ENCODE data around the gene NAT8L. TPM values are rescaled to one million over a fixed set of nuclear protein-coding genes. Genes with fewer than 3 reads are reported as not detected.

The NAT8L gene
- total and polyA plus RNA-seq, 2 donors (not counting 3 experiments of a cell fraction or from before 2014, with no cell fraction given) = 0.10 to 0.11 TPM

GRCh38 chr4:2079006-2079405, 19.9 kb downstream of the NAT8L start:
- CTCF ChIA-PET = no interaction called here
- TF ChIP-seq GATA2 (IDR thresholded peaks at IDR 0.05; ENCODE audit: insufficient read depth, insufficient read length, low read depth, low read length) (no peak), JUN (IDR thresholded peaks at IDR 0.05; ENCODE audit: borderline replicate concordance, insufficient read depth, insufficient read length, low read depth) (no peak), MAX (IDR thresholded peaks at IDR 0.05; ENCODE audit: insufficient read depth, insufficient read length) (no peak), POLR2A (IDR thresholded peaks at IDR 0.05; ENCODE audit: low read depth, low read length) (no peak)
- dilution Hi-C loops (cut with MboI; ENCODE audit: extremely low pct_ligation_motif_present, low sequenced_read_pairs) = no loop called here

GRCh38 chr4:2079926-2080325, 20.8 kb downstream of the NAT8L start:
- no peak for FAIRE-seq
- H2AFZ ChIP-seq (ENCODE audit: low read depth, low read length) = no peak overlapping the region
- H4K20me1 ChIP-seq (replicated peaks; ENCODE audit: control insufficient read depth, extremely low read depth, insufficient read depth, low read length) = no peaks in the 10 kb centered on the region
- H3K27ac ChIP-seq (ENCODE audit: insufficient read depth, low read depth, low read length) = no peak overlapping the region
- TF ChIP-seq POLR2AphosphoS5 (IDR thresholded peaks at IDR 0.05; ENCODE audit: insufficient read depth, low read depth, low read length) (no peak), FOS (IDR thresholded peaks at IDR 0.05; ENCODE audit: borderline replicate concordance, insufficient read depth, low read length) (no peak)
- H3K9ac ChIP-seq (replicated peaks; ENCODE audit: extremely low read depth, insufficient read depth, low read length) = no peak overlapping the region
- no peaks in the 10 kb centered on the region for H3K36me3 ChIP-seq (ENCODE audit: control insufficient read depth in 2 of 2, extremely low read depth in 1 of 2, insufficient read depth in 2 of 2, low read length in 2 of 2)
- intact Hi-C loops (cut with micrococcal nuclease) = no loop called here
- no peaks in the 10 kb centered on the region for H3K9me3 ChIP-seq (replicated peaks; ENCODE audit: control insufficient read depth, insufficient read depth, low read length)
- no peak overlapping the region for H3K4me3 ChIP-seq (replicated peaks in 1 of 3; ENCODE audit: insufficient read depth in 1 of 3, low read depth in 1 of 3, low read length in 3 of 3)
- no peak for DNase-seq (ENCODE audit: low read depth, low spot score)
- H3K4me1 ChIP-seq (ENCODE audit: control insufficient read depth, extremely low read depth, insufficient read depth, low read length) = no peaks in the 10 kb centered on the region
- CTCF ChIA-PET = no interaction called here
- no peaks in the 10 kb centered on the region for H3K9me1 ChIP-seq (replicated peaks; ENCODE audit: control insufficient read depth, extremely low read depth, insufficient read depth, low read length)
- no TSS peak for BruUV-seq (replicated peaks)
- no peak overlapping the region for H3K4me2 ChIP-seq (ENCODE audit: insufficient read depth, low read length)
- dilution Hi-C loops (cut with MboI; ENCODE audit: extremely low pct_ligation_motif_present, low sequenced_read_pairs) = no loop called here
- H3K27me3 ChIP-seq (ENCODE audit: control insufficient read depth in 2 of 2, insufficient read depth in 2 of 2, low read length in 2 of 2) = no peaks in the 10 kb centered on the region
- POLR2A ChIA-PET = no interaction called here
- no peaks in the 10 kb centered on the region for H3K79me2 ChIP-seq (ENCODE audit: control insufficient read depth, insufficient read depth, low read length)

More at GRCh38 chr4:2079006-2079405, 19.9 kb downstream of the NAT8L start:
- H3K4me2 ChIP-seq (ENCODE audit: insufficient read depth, low read length) = no peak overlapping the region
- no peak overlapping the region for H2AFZ ChIP-seq (ENCODE audit: low read depth, low read length)
- DNase-seq (ENCODE audit: low read depth, low spot score) = no peak
- no peaks in the 10 kb centered on the region for H4K20me1 ChIP-seq (replicated peaks; ENCODE audit: control insufficient read depth, extremely low read depth, insufficient read depth, low read length)
- H3K4me3 ChIP-seq (replicated peaks in 1 of 3; ENCODE audit: insufficient read depth in 1 of 3, low read depth in 1 of 3, low read length in 3 of 3) = no peak overlapping the region
- no peak overlapping the region for H3K9ac ChIP-seq (replicated peaks; ENCODE audit: extremely low read depth, insufficient read depth, low read length)
- intact Hi-C loops (cut with micrococcal nuclease) = no loop called here
- H3K4me1 ChIP-seq (ENCODE audit: control insufficient read depth, extremely low read depth, insufficient read depth, low read length) = no peaks in the 10 kb centered on the region
- BruUV-seq (replicated peaks) = no TSS peak
- H3K27me3 ChIP-seq (ENCODE audit: control insufficient read depth in 2 of 2, insufficient read depth in 2 of 2, low read length in 2 of 2) = no peaks in the 10 kb centered on the region
- no peaks in the 10 kb centered on the region for H3K9me3 ChIP-seq (replicated peaks; ENCODE audit: control insufficient read depth, insufficient read depth, low read length)
- POLR2A ChIA-PET = no interaction called here
- no peak for FAIRE-seq
- H3K79me2 ChIP-seq (ENCODE audit: control insufficient read depth, insufficient read depth, low read length) = no peaks in the 10 kb centered on the region
- H3K9me1 ChIP-seq (replicated peaks; ENCODE audit: control insufficient read depth, extremely low read depth, insufficient read depth, low read length) = no peaks in the 10 kb centered on the region
- no peak overlapping the region for H3K27ac ChIP-seq (ENCODE audit: insufficient read depth, low read depth, low read length)
- H3K36me3 ChIP-seq (ENCODE audit: control insufficient read depth in 2 of 2, extremely low read depth in 1 of 2, insufficient read depth in 2 of 2, low read length in 2 of 2) = no peaks in the 10 kb centered on the region

Data from endothelial cell of umbilical vein (primary cell).